ENCODE measurements around the gene WAPL. TPM values are rescaled to one million over a fixed set of nuclear protein-coding genes. Genes with fewer than 3 reads are reported as not detected.
"Not testable (repeated sequence)": the region's sequence is repeated elsewhere in the genome, so short reads cannot be mapped to it uniquely, and the experiment has no call there.

The WAPL gene
- polyA plus RNA-seq, 1 experiment, result 24.5 TPM

DNA sequence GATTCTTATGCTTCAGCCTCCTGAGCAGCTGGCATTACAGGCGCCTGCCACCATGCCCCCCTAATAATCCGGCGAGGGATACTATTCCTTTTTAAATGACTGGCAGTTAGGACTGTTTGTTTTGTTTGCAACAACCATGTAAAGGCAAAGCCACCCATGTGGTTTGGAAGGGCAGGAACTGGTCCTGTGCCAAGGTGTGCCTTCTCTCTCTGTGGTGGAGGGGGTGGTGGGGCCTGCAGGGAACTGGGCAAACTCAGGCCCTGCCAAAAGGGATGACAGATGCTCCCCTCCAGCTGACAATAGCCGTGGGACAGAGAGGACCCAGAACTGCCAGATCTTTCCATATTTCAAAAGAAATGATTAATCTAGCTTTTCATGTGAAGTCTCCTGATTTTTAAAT lies 23.5 kb upstream of the WAPL start:
- H3K9me3 ChIP-seq (ENCODE audit: control insufficient read depth, insufficient read depth, low read length), result no peaks in the 10 kb centered on the region
- POLR2A ChIA-PET, result no interaction called here
- CTCF ChIA-PET, result no interaction called here
- no peak overlapping the region for H3K4me3 ChIP-seq (ENCODE audit: low read depth, low read length)
- H3K27ac ChIP-seq (ENCODE audit: low read depth, low read length), result no peak overlapping the region
- H3K27me3 ChIP-seq (ENCODE audit: control insufficient read depth, insufficient read depth, low read length), result peaks cover 2% of the 10 kb centered on the region
- TF ChIP-seq, protein P1, sequence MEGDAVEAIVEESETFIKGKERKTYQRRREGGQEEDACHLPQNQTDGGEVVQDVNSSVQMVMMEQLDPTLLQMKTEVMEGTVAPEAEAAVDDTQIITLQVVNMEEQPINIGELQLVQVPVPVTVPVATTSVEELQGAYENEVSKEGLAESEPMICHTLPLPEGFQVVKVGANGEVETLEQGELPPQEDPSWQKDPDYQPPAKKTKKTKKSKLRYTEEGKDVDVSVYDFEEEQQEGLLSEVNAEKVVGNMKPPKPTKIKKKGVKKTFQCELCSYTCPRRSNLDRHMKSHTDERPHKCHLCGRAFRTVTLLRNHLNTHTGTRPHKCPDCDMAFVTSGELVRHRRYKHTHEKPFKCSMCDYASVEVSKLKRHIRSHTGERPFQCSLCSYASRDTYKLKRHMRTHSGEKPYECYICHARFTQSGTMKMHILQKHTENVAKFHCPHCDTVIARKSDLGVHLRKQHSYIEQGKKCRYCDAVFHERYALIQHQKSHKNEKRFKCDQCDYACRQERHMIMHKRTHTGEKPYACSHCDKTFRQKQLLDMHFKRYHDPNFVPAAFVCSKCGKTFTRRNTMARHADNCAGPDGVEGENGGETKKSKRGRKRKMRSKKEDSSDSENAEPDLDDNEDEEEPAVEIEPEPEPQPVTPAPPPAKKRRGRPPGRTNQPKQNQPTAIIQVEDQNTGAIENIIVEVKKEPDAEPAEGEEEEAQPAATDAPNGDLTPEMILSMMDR (IDR thresholded peaks at IDR 0.05; ENCODE audit: low read depth, low read length), result no peak
- no peak for DNase-seq (ENCODE audit: low read depth, low spot score)

DNA sequence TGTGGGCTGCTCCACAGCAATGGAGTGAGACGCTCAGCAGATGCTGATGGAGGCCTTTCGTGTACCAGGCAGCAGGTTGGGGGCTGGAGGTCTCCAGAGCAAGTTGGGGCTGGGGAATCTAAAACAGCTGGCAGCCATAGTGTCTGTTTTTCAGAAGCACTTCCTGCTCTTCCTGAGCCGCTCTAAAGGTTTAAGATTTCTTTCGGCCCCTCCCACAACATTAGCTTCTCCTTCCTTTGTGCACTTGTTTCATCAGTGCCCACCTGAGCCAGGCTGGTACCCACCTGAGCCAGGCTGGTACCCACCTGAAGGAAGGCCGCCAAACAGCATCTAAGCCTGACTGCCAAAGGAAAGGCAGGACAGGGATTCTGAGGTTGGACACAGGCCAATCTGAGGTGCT lies 18.4 kb upstream of the WAPL start:
- H3K4me3 ChIP-seq (ENCODE audit: low read depth, low read length), result no peak overlapping the region
- H3K27ac ChIP-seq (ENCODE audit: low read depth, low read length), result no peak overlapping the region
- ChIA-PET POLR2A (no interaction called here), CTCF (no interaction called here)
- TF ChIP-seq, protein P1 (IDR thresholded peaks at IDR 0.05; ENCODE audit: low read depth, low read length), result no peak
- peaks cover 6% of the 10 kb centered on the region; the same call in 1 of the 2 replicates for H3K9me3 ChIP-seq (ENCODE audit: control insufficient read depth, insufficient read depth, low read length)
- H3K27me3 ChIP-seq (ENCODE audit: control insufficient read depth, insufficient read depth, low read length), result peaks cover 4% of the 10 kb centered on the region
- no peak for DNase-seq (ENCODE audit: low read depth, low spot score)

DNA sequence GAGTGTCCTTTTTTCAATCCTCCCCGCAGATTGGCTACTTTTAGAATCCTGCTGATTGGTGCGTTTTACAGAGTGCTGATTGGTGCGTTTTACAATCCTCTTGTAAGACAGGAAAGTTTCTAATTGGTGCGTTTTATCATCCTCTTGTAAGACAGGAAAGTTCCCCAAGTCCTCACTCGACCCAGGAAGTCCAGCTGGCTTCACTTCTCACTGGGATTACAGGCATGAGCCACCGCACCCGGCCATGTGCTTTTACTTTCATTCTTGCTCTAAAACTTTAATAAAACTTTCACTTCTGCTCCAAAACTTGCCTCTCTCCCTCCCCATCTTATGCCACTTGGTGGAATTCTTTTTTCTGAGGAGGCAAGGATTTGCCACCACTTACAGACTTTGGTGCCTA lies 17.0 kb upstream of the WAPL start:
- H3K27me3 ChIP-seq (ENCODE audit: control insufficient read depth, insufficient read depth, low read length), result peaks cover 4% of the 10 kb centered on the region
- H3K9me3 ChIP-seq (ENCODE audit: control insufficient read depth, insufficient read depth, low read length), result peaks cover 6% of the 10 kb centered on the region; the same call in 1 of the 2 replicates
- TF ChIP-seq, protein P1 (IDR thresholded peaks at IDR 0.05; ENCODE audit: low read depth, low read length), result no peak
- no peak for DNase-seq (ENCODE audit: low read depth, low spot score)
- CTCF ChIA-PET, result no interaction called here
- H3K27ac ChIP-seq (ENCODE audit: low read depth, low read length), result no peak overlapping the region
- H3K4me3 ChIP-seq (ENCODE audit: low read depth, low read length), result no peak overlapping the region
- POLR2A ChIA-PET, result no interaction called here

DNA sequence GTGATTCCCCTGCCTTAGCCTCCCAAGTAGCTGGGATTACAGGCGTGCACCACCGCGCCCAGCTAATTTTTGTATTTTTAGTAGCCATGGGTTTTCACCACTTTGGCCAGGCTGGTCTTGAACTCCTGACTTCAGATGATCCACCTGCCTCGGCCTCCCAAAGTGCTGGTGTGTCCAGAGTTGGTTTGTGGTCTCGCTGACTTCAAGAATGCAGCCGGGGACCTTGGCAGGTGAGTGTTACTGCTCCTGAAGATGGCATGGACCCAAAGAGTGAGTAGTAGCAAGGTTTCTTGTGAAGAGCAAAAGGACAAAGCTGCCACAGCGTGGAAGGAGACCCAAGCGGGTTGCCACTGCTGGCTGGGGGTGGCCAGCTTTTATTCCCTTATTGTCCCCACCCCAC lies 16.4 kb upstream of the WAPL start:
- H3K27ac ChIP-seq (ENCODE audit: low read depth, low read length); DNase-seq (ENCODE audit: low read depth, low spot score); H3K27me3 ChIP-seq (ENCODE audit: control insufficient read depth, insufficient read depth, low read length); CTCF ChIA-PET; H3K9me3 ChIP-seq (ENCODE audit: control insufficient read depth, insufficient read depth, low read length); H3K4me3 ChIP-seq (ENCODE audit: low read depth, low read length); POLR2A ChIA-PET: not testable (repeated sequence)

DNA sequence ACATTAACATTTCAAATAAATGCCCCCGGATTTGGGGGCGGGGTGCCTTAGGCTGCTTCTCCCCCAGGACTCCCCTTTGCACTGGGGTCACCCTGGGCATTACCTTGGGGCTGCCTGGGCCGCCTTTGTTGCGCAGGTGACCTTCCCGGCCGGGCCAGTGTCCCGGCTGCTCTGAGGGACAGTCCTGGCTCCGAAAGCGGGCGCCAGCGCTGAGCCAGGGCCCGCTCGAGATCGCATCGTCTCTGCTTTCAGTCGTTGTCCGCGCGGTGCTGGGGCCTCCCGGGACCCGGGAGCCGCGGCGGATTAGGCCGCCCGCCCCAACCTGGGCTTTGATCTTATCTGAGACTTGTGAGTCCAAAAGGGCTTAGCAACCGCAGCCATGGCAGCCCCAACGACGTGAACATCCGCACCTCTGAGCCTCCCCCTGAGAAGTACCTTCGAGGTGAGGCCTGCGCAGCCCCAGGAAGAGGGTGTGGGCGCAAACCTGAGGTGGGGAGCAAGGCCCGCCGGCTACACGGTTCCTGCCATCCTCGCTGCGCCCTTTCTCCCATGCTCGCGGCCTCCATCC lies 14.8 kb upstream of the WAPL start:
- ChIA-PET CTCF (no interaction called here), POLR2A (no interaction called here)
- TF ChIP-seq, protein P1 (IDR thresholded peaks at IDR 0.05; ENCODE audit: low read depth, low read length), result no peak
- no peak for DNase-seq (ENCODE audit: low read depth, low spot score)
- Histone ChIP-seq H3K4me3 (ENCODE audit: low read depth, low read length) (no peak overlapping the region), H3K27me3 (ENCODE audit: control insufficient read depth, insufficient read depth, low read length) (peaks cover 4% of the 10 kb centered on the region), H3K27ac (ENCODE audit: low read depth, low read length) (no peak overlapping the region), H3K9me3 (ENCODE audit: control insufficient read depth, insufficient read depth, low read length) (peaks cover 6% of the 10 kb centered on the region; the same call in 1 of the 2 replicates)

All from AG04450 (cell line).